Loucy (cell line): ENCODE results near the gene TM2D1.

Experiments
- H2AFZ ChIP-seq: fragments of 200-600 bp; sonication (generic); 2 replicates; pipeline ENCODE4 v1.6.0; 2016; ENCODE audit warnings: antibody characterized with exemption, mild to moderate bottlenecking, low read length, moderate library complexity
- H3F3A ChIP-seq: fragments of 200-600 bp; 2 replicates; pipeline ENCODE4 v1.6.0; 2016; ENCODE audit warnings: antibody characterized with exemption, low read depth, mild to moderate bottlenecking
- H3K27me3 ChIP-seq: fragments of 200-600 bp; sonication (generic); 2 replicates; pipeline ENCODE4 v1.6.1; 2014; ENCODE audit warnings: low read length, mild to moderate bottlenecking; ENCODE audit not compliant: insufficient read depth, poor library complexity, severe bottlenecking
- H3K36me3 ChIP-seq: fragments of 200-600 bp; sonication (generic); 2 replicates; pipeline ENCODE4 v1.6.1; 2016; ENCODE audit warnings: low read length; ENCODE audit not compliant: insufficient read depth
- H3K4me1 ChIP-seq: fragments of 200-600 bp; sonication (generic); 2 replicates; pipeline ENCODE4 v1.5.1; 2014; ENCODE audit warnings: low read length, mild to moderate bottlenecking; ENCODE audit not compliant: insufficient read depth, poor library complexity, severe bottlenecking
- H3K4me2 ChIP-seq: fragments of 200-600 bp; sonication (generic); 2 replicates; pipeline ENCODE4 v1.6.0; 2014; ENCODE audit warnings: antibody characterized with exemption, low read length, low read depth, mild to moderate bottlenecking; ENCODE audit not compliant: poor library complexity, severe bottlenecking
- H3K4me3 ChIP-seq: fragments of 200-600 bp; sonication (generic); 2 replicates; pipeline ENCODE4 v1.5.1; 2014; ENCODE audit warnings: low read length, mild to moderate bottlenecking, mixed read lengths; ENCODE audit not compliant: poor library complexity, severe bottlenecking
- H3K79me2 ChIP-seq: fragments of 200-600 bp; sonication (generic); 2 replicates; pipeline ENCODE4 v1.6.1; 2014; ENCODE audit warnings: low read length; ENCODE audit not compliant: insufficient read depth
- H3K9ac ChIP-seq: fragments of 200-600 bp; sonication (generic); 2 replicates; pipeline ENCODE4 v1.6.0; 2014; ENCODE audit warnings: mild to moderate bottlenecking, low read depth, low read length, moderate library complexity; ENCODE audit not compliant: poor library complexity, severe bottlenecking
- H3K9me2 ChIP-seq: fragments of 200-600 bp; sonication (generic); replicated peaks from 2 replicates; pipeline ENCODE4 v1.6.1; 2016; ENCODE audit warnings: low read depth, low read length, mixed read lengths
- H3K9me3 ChIP-seq: fragments of 200-600 bp; sonication (generic); 2 replicates; pipeline ENCODE4 v1.6.1; 2014; ENCODE audit warnings: mild to moderate bottlenecking, antibody characterized with exemption, low read length, low read depth; ENCODE audit not compliant: insufficient read depth
- H4K20me1 ChIP-seq: fragments of 200-600 bp; sonication (generic); 2 replicates; pipeline ENCODE4 v1.6.0; 2014; ENCODE audit warnings: antibody characterized with exemption, low read length, mild to moderate bottlenecking; ENCODE audit not compliant: insufficient read depth, poor library complexity, severe bottlenecking
- EZH2phosphoT487 ChIP-seq: fragments of 200-600 bp; IDR thresholded peaks from 2 replicates; pipeline ENCODE4 v1.6.1; 2018; ENCODE audit warnings: antibody characterized with exemption, mild to moderate bottlenecking, moderate library complexity, borderline replicate concordance
- TF ChIP-seq, protein P1 (sequence below): fragments of 200-600 bp; sonication (generic); conservative IDR thresholded peaks from 2 replicates; pipeline ENCODE4 v1.5.1; 2014; ENCODE audit warnings: mild to moderate bottlenecking, antibody characterized with exemption, low read length

Gene TM2D1

GRCh38 chr1:61670016-61670415, 54.9 kb downstream of the TM2D1 start:
- Histone ChIP-seq H3K4me1 (peaks cover 4% of the 10 kb centered on the region), H3K36me3 (no peaks in the 10 kb centered on the region), H2AFZ (no peak overlapping the region), H3K27me3 (no peaks in the 10 kb centered on the region), H3K4me3 (no peak overlapping the region), H3K9me3 (no peaks in the 10 kb centered on the region), H3K79me2 (no peaks in the 10 kb centered on the region), H4K20me1 (no peaks in the 10 kb centered on the region), H3F3A (no peaks in the 10 kb centered on the region), H3K9me2 (no peaks in the 10 kb centered on the region), H3K9ac (no peak overlapping the region), H3K4me2 (no peak overlapping the region)
- TF ChIP-seq, protein P1, sequence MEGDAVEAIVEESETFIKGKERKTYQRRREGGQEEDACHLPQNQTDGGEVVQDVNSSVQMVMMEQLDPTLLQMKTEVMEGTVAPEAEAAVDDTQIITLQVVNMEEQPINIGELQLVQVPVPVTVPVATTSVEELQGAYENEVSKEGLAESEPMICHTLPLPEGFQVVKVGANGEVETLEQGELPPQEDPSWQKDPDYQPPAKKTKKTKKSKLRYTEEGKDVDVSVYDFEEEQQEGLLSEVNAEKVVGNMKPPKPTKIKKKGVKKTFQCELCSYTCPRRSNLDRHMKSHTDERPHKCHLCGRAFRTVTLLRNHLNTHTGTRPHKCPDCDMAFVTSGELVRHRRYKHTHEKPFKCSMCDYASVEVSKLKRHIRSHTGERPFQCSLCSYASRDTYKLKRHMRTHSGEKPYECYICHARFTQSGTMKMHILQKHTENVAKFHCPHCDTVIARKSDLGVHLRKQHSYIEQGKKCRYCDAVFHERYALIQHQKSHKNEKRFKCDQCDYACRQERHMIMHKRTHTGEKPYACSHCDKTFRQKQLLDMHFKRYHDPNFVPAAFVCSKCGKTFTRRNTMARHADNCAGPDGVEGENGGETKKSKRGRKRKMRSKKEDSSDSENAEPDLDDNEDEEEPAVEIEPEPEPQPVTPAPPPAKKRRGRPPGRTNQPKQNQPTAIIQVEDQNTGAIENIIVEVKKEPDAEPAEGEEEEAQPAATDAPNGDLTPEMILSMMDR = no peak
- no peak for TF ChIP-seq EZH2phosphoT487

GRCh38 chr1:61659061-61659460, 65.9 kb downstream of the TM2D1 start:
- no peaks in the 10 kb centered on the region for H3F3A ChIP-seq
- no peaks in the 10 kb centered on the region for H3K79me2 ChIP-seq
- H3K4me1 ChIP-seq = no peaks in the 10 kb centered on the region
- no peaks in the 10 kb centered on the region for H3K36me3 ChIP-seq
- no peak for TF ChIP-seq EZH2phosphoT487
- TF ChIP-seq, protein P1 = peak; percentile 50
- H2AFZ ChIP-seq = no peak overlapping the region
- H3K4me3 ChIP-seq = no peak overlapping the region
- H4K20me1 ChIP-seq = no peaks in the 10 kb centered on the region
- H3K9me2 ChIP-seq = no peaks in the 10 kb centered on the region
- no peaks in the 10 kb centered on the region for H3K27me3 ChIP-seq
- no peak overlapping the region for H3K9ac ChIP-seq
- H3K4me2 ChIP-seq = no peak overlapping the region
- no peaks in the 10 kb centered on the region for H3K9me3 ChIP-seq

- H4K20me1 ChIP-seq = no peaks in the 10 kb centered on the region
- no peaks in the 10 kb centered on the region for H3K27me3 ChIP-seq
- H3K4me3 ChIP-seq = no peak overlapping the region
- no peaks in the 10 kb centered on the region for H3K79me2 ChIP-seq
- no peaks in the 10 kb centered on the region for H3K9me3 ChIP-seq
- H3K4me2 ChIP-seq = no peak overlapping the region
- no peaks in the 10 kb centered on the region for H3F3A ChIP-seq
- no peak for TF ChIP-seq EZH2phosphoT487
- TF ChIP-seq, protein P1 = no peak
- no peak overlapping the region for H2AFZ ChIP-seq
- H3K36me3 ChIP-seq = no peaks in the 10 kb centered on the region
- no peak overlapping the region for H3K9ac ChIP-seq
- H3K4me1 ChIP-seq = no peaks in the 10 kb centered on the region
- no peaks in the 10 kb centered on the region for H3K9me2 ChIP-seq
Observed at GRCh38 chr1:61655453-61655852, 69.5 kb downstream of the TM2D1 start.
